GM23338 (cell line): Measurements from ENCODE around the gene ARHGAP10. TPM values are rescaled to one million over a fixed set of nuclear protein-coding genes. Genes with fewer than 3 reads are reported as not detected.

Source experiments
- ATAC-seq: fragments of 200-7000 bp; cut with Tn5 transposase; 3 replicates; pipeline ENCODE4 v1.9.1; 2020
- DNase-seq: peaks from one replicate; pipeline ENCODE4 v3.0.0-alpha.2; 2015; ENCODE audit warnings: low spot score
- H2AFZ ChIP-seq: fragments of 200-600 bp; sonication (generic); 2 replicates; pipeline ENCODE4 v1.8.0; 2016; ENCODE audit warnings: antibody characterized with exemption, mild to moderate bottlenecking, moderate library complexity
- H3F3A ChIP-seq: fragments of 200-600 bp; sonication (generic); replicated peaks from 2 replicates; pipeline ENCODE4 v1.8.0; 2017; ENCODE audit warnings: antibody characterized with exemption, mixed run types, low read depth
- H3K27ac ChIP-seq: fragments of 200-600 bp; sonication (generic); 2 replicates; pipeline ENCODE4 v1.6.1; 2016; ENCODE audit warnings: low read depth
- H3K27me3 ChIP-seq: fragments of 200-600 bp; sonication (generic); 2 replicates; pipeline ENCODE4 v1.8.0; 2016; ENCODE audit warnings: mild to moderate bottlenecking, mixed run types, moderate library complexity; ENCODE audit not compliant: insufficient read depth
- H3K36me3 ChIP-seq: fragments of 200-600 bp; sonication (generic); 2 replicates; pipeline ENCODE4 v1.8.0; 2016; ENCODE audit warnings: mild to moderate bottlenecking; ENCODE audit not compliant: insufficient read depth
- H3K4me1 ChIP-seq: fragments of 200-600 bp; sonication (generic); 2 replicates; pipeline ENCODE4 v1.8.0; 2016; ENCODE audit warnings: mild to moderate bottlenecking, moderate library complexity; ENCODE audit not compliant: insufficient read depth
- H3K4me2 ChIP-seq: fragments of 200-600 bp; sonication (generic); 2 replicates; pipeline ENCODE4 v1.7.1; 2017; ENCODE audit warnings: mixed run types
- H3K4me3 ChIP-seq: fragments of 200-600 bp; sonication (generic); 2 replicates; pipeline ENCODE4 v1.6.1; 2016; ENCODE audit warnings: mixed run types
- H3K79me2 ChIP-seq: fragments of 200-600 bp; sonication (generic); replicated peaks from 2 replicates; pipeline ENCODE4 v1.8.0; 2017; ENCODE audit warnings: mild to moderate bottlenecking; ENCODE audit not compliant: insufficient read depth
- H3K9me2 ChIP-seq: fragments of 200-600 bp; sonication (generic); 2 replicates; pipeline ENCODE4 v1.8.0; 2017; ENCODE audit not compliant: insufficient read depth
- H4K20me1 ChIP-seq: fragments of 200-600 bp; sonication (generic); replicated peaks from 2 replicates; pipeline ENCODE4 v1.8.0; 2017; ENCODE audit warnings: mild to moderate bottlenecking; ENCODE audit not compliant: insufficient read depth
- H3K27ac Mint-ChIP-seq: 2 replicates; pipeline ENCODE4 v1.8.0; 2020; ENCODE audit warnings: inconsistent platforms, mild to moderate bottlenecking, moderate library complexity, mixed read lengths
- H3K27me3 Mint-ChIP-seq: 3 replicates; pipeline ENCODE4 v1.8.0; 2022; ENCODE audit warnings: low read depth, mild to moderate bottlenecking, moderate library complexity, mixed read lengths, inconsistent platforms; ENCODE audit not compliant: insufficient read depth, poor library complexity
- H3K36me3 Mint-ChIP-seq: 3 replicates; pipeline ENCODE4 v1.8.0; 2021; ENCODE audit warnings: low read depth, mild to moderate bottlenecking, inconsistent platforms, moderate library complexity, mixed read lengths
- H3K4me1 Mint-ChIP-seq: 3 replicates; pipeline ENCODE4 v1.8.0; 2020; ENCODE audit warnings: mild to moderate bottlenecking, inconsistent platforms, mixed read lengths
- H3K4me3 Mint-ChIP-seq: 3 replicates; pipeline ENCODE4 v1.8.0; 2021; ENCODE audit warnings: moderate library complexity, mild to moderate bottlenecking, inconsistent platforms, mixed read lengths
- H3K9me3 Mint-ChIP-seq: 3 replicates; pipeline ENCODE4 v1.8.0; 2020; ENCODE audit warnings: moderate library complexity, mild to moderate bottlenecking, inconsistent platforms, mixed read lengths
- CTCF ChIP-seq, 2 experiments: fragments of 200-600 bp in 1 of 2; sonication (generic) in 1 of 2; conservative IDR thresholded peaks; 2 replicates each; pipeline versions ENCODE4 v1.5.1 to v1.6.1; 2016 to 2017; ENCODE audit warnings: antibody characterized with exemption in 2 of 2, low read depth in 2 of 2, mild to moderate bottlenecking in 2 of 2, moderate library complexity in 1 of 2
- ETS1 ChIP-seq: IDR thresholded peaks from 2 replicates; pipeline ENCODE4 v1.6.1; 2016; ENCODE audit warnings: antibody characterized with exemption
- EZH2 ChIP-seq: fragments of 200-600 bp; sonication (generic); IDR thresholded peaks from one replicate; pipeline ENCODE4 v1.8.0; 2017; ENCODE audit warnings: antibody characterized with exemption, mild to moderate bottlenecking, low read depth; ENCODE audit not compliant: unreplicated experiment
- EZH2phosphoT487 ChIP-seq: fragments of 200-600 bp; sonication (generic); IDR thresholded peaks from one replicate; pipeline ENCODE4 v1.8.1; 2018; ENCODE audit warnings: antibody characterized with exemption; ENCODE audit not compliant: unreplicated experiment
- JUNB ChIP-seq: IDR thresholded peaks from one replicate; pipeline ENCODE4 v1.6.1; 2016; ENCODE audit warnings: antibody characterized with exemption; ENCODE audit not compliant: unreplicated experiment
- NANOG ChIP-seq: IDR thresholded peaks from 2 replicates; pipeline ENCODE4 v1.6.1; 2016; ENCODE audit warnings: antibody characterized with exemption, borderline replicate concordance
- POLR2AphosphoS5 ChIP-seq: IDR thresholded peaks from 2 replicates; pipeline ENCODE4 v1.6.1; 2016; ENCODE audit warnings: antibody characterized with exemption, low read depth
- REST ChIP-seq: IDR thresholded peaks from one replicate; pipeline ENCODE4 v1.6.1; 2018; ENCODE audit warnings: antibody characterized with exemption; ENCODE audit not compliant: unreplicated experiment
- STAT1 ChIP-seq: IDR thresholded peaks from one replicate; pipeline ENCODE4 v1.6.1; 2016; ENCODE audit warnings: antibody characterized with exemption; ENCODE audit not compliant: unreplicated experiment
- ZNF114 ChIP-seq: fragments of 250-450 bp; sonication (Bioruptor Pico); IDR thresholded peaks from 2 replicates; pipeline ENCODE4 v1.5.0; 2020; ENCODE audit warnings: mild to moderate bottlenecking, moderate library complexity
- ZNF331 ChIP-seq: fragments of 250-450 bp; sonication (Bioruptor Pico); IDR thresholded peaks from 2 replicates; pipeline ENCODE4 v1.5.0; 2020; ENCODE audit warnings: low read depth, mild to moderate bottlenecking, moderate library complexity
- polyA plus RNA-seq: library from polyadenylated mRNA; unstranded; fragments of >200 nt; fragmentation: Nextera tagmentation; extraction: Ambion mirVana; gene quantifications from 2 replicates; pipeline ENCODE4 v1.2.1, GENCODE V29; 2016
- total RNA-seq: library from RNA; depleted of rRNA; stranded (reverse); fragments of >200 nt; shearing (Covaris generic); gene quantifications from 2 replicates; pipeline ENCODE4 v1.2.3, GENCODE V29; 2014
- TF ChIP-seq, protein P1 (sequence below): fragments of 250-450 bp; sonication (Bioruptor Pico); IDR thresholded peaks from 2 replicates; pipeline ENCODE4 v1.5.0; 2020; ENCODE audit warnings: mild to moderate bottlenecking, moderate library complexity

ARHGAP10 gene
- total and polyA plus RNA-seq, 2 experiments from 2014 or later = 5.1 to 6.3 TPM

GRCh38 chr4:147965056-147965455, 233.2 kb downstream of the ARHGAP10 start (continued):
- TF ChIP-seq ETS1 (no peak), POLR2AphosphoS5 (no peak)

GRCh38 chr4:147965873-147966272, 234.0 kb downstream of the ARHGAP10 start:
- no peaks in the 10 kb centered on the region; the same call in 1 of the 2 replicates for H3K9me2 ChIP-seq
- H3K4me3 Mint-ChIP-seq = no peak overlapping the region
- H3K27ac ChIP-seq = no peak overlapping the region
- H3K27ac Mint-ChIP-seq = no peak overlapping the region; the same call in 1 of the 2 replicates
- H2AFZ ChIP-seq = no peak overlapping the region
- ATAC-seq (no peak), DNase-seq (no peak)
- H4K20me1 ChIP-seq = no peaks in the 10 kb centered on the region
- H3K4me2 ChIP-seq = no peak overlapping the region
- H3K79me2 ChIP-seq = no peaks in the 10 kb centered on the region
- H3K4me3 ChIP-seq = no peak overlapping the region
- H3F3A ChIP-seq = no peaks in the 10 kb centered on the region
- peaks cover 24% of the 10 kb centered on the region for H3K4me1 ChIP-seq
- no peaks in the 10 kb centered on the region for H3K9me3 Mint-ChIP-seq
- H3K27me3 Mint-ChIP-seq = peaks cover 3% of the 10 kb centered on the region
- H3K27me3 ChIP-seq = no peaks in the 10 kb centered on the region
- H3K4me1 Mint-ChIP-seq = peaks cover 33% of the 10 kb centered on the region
- H3K36me3 ChIP-seq = no peaks in the 10 kb centered on the region
- H3K36me3 Mint-ChIP-seq = no peaks in the 10 kb centered on the region; the same call in 2 of the 3 replicates
- TF ChIP-seq EZH2phosphoT487 = no peak
- TF ChIP-seq CTCF (conservative IDR thresholded peaks at IDR 0.05; ENCODE audit: low read depth in 2 of 2) = no peak
- no peak for TF ChIP-seq REST
- no peak for TF ChIP-seq ZNF114 (CRISPR knock-in tag)
- no peak for TF ChIP-seq JUNB
- TF ChIP-seq STAT1 = no peak
- TF ChIP-seq EZH2 = no peak
- TF ChIP-seq NANOG = no peak
- TF ChIP-seq ZNF331 (CRISPR knock-in tag) = no peak
- TF ChIP-seq, protein P1, sequence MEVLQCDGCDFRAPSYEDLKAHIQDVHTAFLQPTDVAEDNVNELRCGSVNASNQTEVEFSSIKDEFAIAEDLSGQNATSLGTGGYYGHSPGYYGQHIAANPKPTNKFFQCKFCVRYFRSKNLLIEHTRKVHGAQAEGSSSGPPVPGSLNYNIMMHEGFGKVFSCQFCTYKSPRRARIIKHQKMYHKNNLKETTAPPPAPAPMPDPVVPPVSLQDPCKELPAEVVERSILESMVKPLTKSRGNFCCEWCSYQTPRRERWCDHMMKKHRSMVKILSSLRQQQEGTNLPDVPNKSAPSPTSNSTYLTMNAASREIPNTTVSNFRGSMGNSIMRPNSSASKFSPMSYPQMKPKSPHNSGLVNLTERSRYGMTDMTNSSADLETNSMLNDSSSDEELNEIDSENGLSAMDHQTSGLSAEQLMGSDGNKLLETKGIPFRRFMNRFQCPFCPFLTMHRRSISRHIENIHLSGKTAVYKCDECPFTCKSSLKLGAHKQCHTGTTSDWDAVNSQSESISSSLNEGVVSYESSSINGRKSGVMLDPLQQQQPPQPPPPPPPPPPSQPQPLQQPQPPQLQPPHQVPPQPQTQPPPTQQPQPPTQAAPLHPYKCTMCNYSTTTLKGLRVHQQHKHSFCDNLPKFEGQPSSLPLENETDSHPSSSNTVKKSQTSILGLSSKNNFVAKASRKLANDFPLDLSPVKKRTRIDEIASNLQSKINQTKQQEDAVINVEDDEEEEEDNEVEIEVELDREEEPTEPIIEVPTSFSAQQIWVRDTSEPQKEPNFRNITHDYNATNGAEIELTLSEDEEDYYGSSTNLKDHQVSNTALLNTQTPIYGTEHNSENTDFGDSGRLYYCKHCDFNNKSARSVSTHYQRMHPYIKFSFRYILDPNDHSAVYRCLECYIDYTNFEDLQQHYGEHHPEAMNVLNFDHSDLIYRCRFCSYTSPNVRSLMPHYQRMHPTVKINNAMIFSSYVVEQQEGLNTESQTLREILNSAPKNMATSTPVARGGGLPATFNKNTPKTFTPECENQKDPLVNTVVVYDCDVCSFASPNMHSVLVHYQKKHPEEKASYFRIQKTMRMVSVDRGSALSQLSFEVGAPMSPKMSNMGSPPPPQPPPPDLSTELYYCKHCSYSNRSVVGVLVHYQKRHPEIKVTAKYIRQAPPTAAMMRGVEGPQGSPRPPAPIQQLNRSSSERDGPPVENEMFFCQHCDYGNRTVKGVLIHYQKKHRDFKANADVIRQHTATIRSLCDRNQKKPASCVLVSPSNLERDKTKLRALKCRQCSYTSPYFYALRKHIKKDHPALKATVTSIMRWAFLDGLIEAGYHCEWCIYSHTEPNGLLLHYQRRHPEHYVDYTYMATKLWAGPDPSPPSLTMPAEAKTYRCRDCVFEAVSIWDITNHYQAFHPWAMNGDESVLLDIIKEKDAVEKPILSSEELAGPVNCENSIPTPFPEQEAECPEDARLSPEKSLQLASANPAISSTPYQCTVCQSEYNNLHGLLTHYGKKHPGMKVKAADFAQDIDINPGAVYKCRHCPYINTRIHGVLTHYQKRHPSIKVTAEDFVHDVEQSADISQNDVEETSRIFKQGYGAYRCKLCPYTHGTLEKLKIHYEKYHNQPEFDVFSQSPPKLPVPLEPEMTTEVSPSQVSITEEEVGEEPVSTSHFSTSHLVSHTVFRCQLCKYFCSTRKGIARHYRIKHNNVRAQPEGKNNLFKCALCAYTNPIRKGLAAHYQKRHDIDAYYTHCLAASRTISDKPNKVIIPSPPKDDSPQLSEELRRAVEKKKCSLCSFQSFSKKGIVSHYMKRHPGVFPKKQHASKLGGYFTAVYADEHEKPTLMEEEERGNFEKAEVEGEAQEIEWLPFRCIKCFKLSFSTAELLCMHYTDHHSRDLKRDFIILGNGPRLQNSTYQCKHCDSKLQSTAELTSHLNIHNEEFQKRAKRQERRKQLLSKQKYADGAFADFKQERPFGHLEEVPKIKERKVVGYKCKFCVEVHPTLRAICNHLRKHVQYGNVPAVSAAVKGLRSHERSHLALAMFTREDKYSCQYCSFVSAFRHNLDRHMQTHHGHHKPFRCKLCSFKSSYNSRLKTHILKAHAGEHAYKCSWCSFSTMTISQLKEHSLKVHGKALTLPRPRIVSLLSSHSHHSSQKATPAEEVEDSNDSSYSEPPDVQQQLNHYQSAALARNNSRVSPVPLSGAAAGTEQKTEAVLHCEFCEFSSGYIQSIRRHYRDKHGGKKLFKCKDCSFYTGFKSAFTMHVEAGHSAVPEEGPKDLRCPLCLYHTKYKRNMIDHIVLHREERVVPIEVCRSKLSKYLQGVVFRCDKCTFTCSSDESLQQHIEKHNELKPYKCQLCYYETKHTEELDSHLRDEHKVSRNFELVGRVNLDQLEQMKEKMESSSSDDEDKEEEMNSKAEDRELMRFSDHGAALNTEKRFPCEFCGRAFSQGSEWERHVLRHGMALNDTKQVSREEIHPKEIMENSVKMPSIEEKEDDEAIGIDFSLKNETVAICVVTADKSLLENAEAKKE (CRISPR knock-in tag) = no peak
- TF ChIP-seq ETS1 = no peak
